GM19372 (cell line): Measurements from ENCODE around the gene NOL6.
"Not testable (repeated sequence)": the region's sequence is repeated elsewhere in the genome, so short reads cannot be mapped to it uniquely, and the experiment has no call there.

ENCODE experiments used
- ATAC-seq: cut with Tn5 transposase; IDR thresholded peaks from one replicate; pipeline ENCODE4 v1.9.1; 2021; ENCODE audit warnings: mild to moderate bottlenecking, low read depth, moderate library complexity; ENCODE audit not compliant: unreplicated experiment

NOL6 gene

GRCh38 chr9:33472171-33472880 is 1.4 kb downstream of the NOL6 start:
- no peak for ATAC-seq

- no peak for ATAC-seq
These were observed 2.4 kb downstream of the NOL6 start for GRCh38 chr9:33471361-33471760.

GRCh38 chr9:33469891-33470290 is 3.8 kb downstream of the NOL6 start:
- no peak for ATAC-seq

- no peak for ATAC-seq
These were observed 4.7 kb downstream of the NOL6 start for GRCh38 chr9:33468797-33469621.

- ATAC-seq, result no peak
These were observed 5.5 kb downstream of the NOL6 start for GRCh38 chr9:33468215-33468730.

- ATAC-seq, result no peak
These were observed 6.2 kb downstream of the NOL6 start for GRCh38 chr9:33467526-33467925.

- ATAC-seq, result no peak
These were observed 6.9 kb downstream of the NOL6 start for GRCh38 chr9:33466565-33467495.

GRCh38 chr9:33465596-33466564 is 7.8 kb downstream of the NOL6 start:
- no peak for ATAC-seq

GRCh38 chr9:33465096-33465495 is 8.6 kb downstream of the NOL6 start:
- no peak for ATAC-seq

- ATAC-seq, result no peak
These were observed 9.6 kb downstream of the NOL6 start for GRCh38 chr9:33464045-33464636.

- ATAC-seq, result no peak
These were observed 10.6 kb downstream of the NOL6 start for GRCh38 chr9:33463151-33463550.

- no peak for ATAC-seq
These were observed 12.2 kb downstream of the NOL6 start for GRCh38 chr9:33461492-33461891.

GRCh38 chr9:33460854-33461253 is 12.9 kb downstream of the NOL6 start:
- no peak for ATAC-seq

GRCh38 chr9:33459115-33459514 is 14.6 kb downstream of the NOL6 start:
- no peak for ATAC-seq

- no peak for ATAC-seq
These were observed 15.3 kb downstream of the NOL6 start for GRCh38 chr9:33458444-33458843.

GRCh38 chr9:33455945-33456344 is 17.8 kb downstream of the NOL6 start:
- no peak for ATAC-seq

- not testable (repeated sequence) for ATAC-seq
These were observed 18.3 kb downstream of the NOL6 start for GRCh38 chr9:33455456-33455855.

GRCh38 chr9:33454661-33455026 is 19.1 kb downstream of the NOL6 start:
- not testable (repeated sequence) for ATAC-seq

- ATAC-seq, result no peak
These were observed 19.6 kb downstream of the NOL6 start for GRCh38 chr9:33453999-33454660.
